Stimulated activated CD8-positive, alpha-beta memory T cell treated with anti-CD3 and anti-CD28 coated beads, Interleukin-15, amount 100 ng/mL, for 48 hours (primary cell): ENCODE measurements around the gene GNG3.

Experiments used
- DNase-seq, 2 donors: peaks; one replicate each; pipeline ENCODE4 v3.0.0-alpha.2; 2020; ENCODE audit warnings: low read depth in 2 of 2

GNG3 gene

GRCh38 chr11:62757846-62758788 lies 50.6 kb downstream of the GNG3 start:
- DNase-seq, result no peak
